HG02885 (cell line): ENCODE data around the gene ZNF837.

Source experiments
- ATAC-seq: cut with Tn5 transposase; IDR thresholded peaks from one replicate; pipeline ENCODE4 v1.9.1; 2021; ENCODE audit warnings: mild to moderate bottlenecking; ENCODE audit not compliant: unreplicated experiment, poor library complexity

ZNF837 gene

DNA sequence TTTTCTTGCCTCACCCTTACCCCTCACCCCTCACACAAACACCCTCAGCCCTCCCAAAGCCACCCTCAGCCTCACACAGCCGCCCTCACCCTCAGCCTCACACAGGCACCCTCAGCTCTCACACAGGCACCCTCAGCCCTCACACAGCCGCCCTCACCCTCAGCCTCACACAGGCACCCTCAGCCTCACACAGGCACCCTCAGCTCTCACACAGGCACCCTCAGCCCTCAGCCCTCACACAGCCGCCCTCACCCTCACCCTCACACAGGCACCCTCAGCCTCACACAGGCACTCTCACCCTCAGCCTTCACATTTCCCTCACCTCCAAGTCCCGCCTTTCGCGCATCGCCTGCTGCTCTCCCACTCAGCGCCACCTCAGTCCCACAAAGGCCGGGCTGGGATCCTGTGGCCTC is 54.3 kb downstream of the ZNF837 start:
- ATAC-seq = no peak

DNA sequence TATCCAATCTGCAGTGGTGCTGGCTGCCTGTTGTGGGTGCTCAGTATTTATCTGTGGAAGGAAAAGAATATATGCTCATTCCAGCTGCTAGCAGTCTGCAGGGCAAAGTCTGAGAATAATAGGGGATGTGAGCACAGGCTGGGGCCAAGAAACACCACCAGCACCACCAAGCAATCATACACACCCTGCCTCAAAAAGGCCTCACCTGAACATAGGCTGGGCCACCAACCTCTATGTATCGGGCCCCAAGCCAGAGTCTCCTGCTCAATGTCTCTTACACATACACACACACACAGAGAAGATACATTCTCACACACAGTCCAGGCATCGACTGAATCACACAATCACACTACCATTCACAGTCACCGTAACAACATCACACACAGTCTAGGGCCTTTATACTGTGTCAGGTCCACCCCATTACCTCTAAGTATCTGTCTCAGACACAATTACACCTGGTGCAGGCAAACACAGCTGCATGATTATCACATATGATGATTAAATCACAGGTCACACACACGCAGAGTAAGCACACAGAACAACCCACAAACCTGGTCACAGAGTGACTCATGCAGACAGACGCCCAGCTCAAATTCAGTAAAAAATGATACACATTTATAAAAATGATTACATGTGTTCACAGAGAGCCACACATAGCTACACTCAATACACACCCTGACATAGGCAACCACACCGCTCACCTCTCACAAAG is 55.4 kb downstream of the ZNF837 start:
- no peak for ATAC-seq

DNA sequence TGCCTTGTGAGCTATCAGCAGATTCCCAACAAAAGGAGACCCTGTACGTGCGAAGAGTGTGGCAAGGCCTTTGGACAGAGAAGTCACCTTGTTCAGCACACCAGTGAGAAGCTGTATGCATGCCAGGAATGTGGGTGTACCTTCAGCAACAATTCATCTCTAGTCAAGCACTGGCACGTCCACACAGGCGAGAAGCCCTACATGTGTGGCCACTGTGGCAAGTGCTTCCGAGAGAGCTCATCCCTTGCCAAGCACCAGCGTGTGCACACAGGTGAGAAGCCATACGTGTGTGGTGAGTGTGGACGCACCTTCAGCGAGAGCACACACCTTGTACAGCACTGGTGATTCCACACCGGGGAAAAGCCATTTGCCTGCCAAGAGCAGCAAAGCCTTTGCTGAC is 61.6 kb downstream of the ZNF837 start:
- no peak for ATAC-seq

DNA sequence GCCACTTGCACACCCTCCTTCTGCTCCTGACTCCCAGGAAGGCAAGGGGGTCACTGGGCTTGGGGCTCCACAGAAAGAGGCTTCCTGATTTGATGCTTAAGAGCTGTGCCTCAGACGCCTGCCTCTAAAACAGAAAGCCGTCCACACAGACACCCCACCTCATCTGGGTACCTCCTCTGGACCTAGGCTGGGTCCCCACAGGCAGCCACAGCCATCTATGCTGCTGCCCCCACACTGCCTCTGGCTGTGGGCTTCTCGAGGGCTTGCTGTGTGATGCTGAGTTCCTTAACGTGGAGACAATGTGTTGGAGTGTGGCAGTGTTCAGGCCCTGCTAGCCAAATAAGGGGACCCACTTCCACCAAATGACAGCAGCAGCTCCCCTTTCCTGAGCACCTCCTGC is 62.5 kb downstream of the ZNF837 start:
- ATAC-seq = no peak
